ENCODE results near the gene TBC1D24.
"Not testable (repeated sequence)": the region's sequence is repeated elsewhere in the genome, so short reads cannot be mapped to it uniquely, and the experiment has no call there.

Gene TBC1D24

GRCh38 chr16:2429034-2429770 is 45.7 kb upstream of the TBC1D24 start, which contains the start of gene CCNF:
Gene CCNF, plus strand, starts transcription at chr16:2429447. Its CDS starts 35 bp downstream, at chr16:2429482.
- DNase-seq (ENCODE audit: insufficient read length, low spot score): peak; percentile 98
- FAIRE-seq: no peak
- no peak for TF ChIP-seq CTCF (IDR thresholded peaks at IDR 0.05; ENCODE audit: insufficient read depth, missing control alignments)

- FAIRE-seq (no peak), DNase-seq (ENCODE audit: insufficient read length, low spot score) (no peak)
- peak; percentile 43 for TF ChIP-seq CTCF (IDR thresholded peaks at IDR 0.05; ENCODE audit: insufficient read depth, missing control alignments)
Observed at GRCh38 chr16:2429771-2430663, 44.9 kb upstream of the TBC1D24 start.

GRCh38 chr16:2432286-2432685 is 42.6 kb upstream of the TBC1D24 start:
- DNase-seq (ENCODE audit: insufficient read length, low spot score): no peak
- no peak for FAIRE-seq
- TF ChIP-seq CTCF (IDR thresholded peaks at IDR 0.05; ENCODE audit: insufficient read depth, missing control alignments): no peak

- no peak for FAIRE-seq
- DNase-seq (ENCODE audit: insufficient read length, low spot score): no peak
- TF ChIP-seq CTCF (IDR thresholded peaks at IDR 0.05; ENCODE audit: insufficient read depth, missing control alignments): no peak
Observed at GRCh38 chr16:2432801-2433505, 42.0 kb upstream of the TBC1D24 start.

GRCh38 chr16:2435236-2435635 is 39.7 kb upstream of the TBC1D24 start:
- not testable (repeated sequence) for DNase-seq (ENCODE audit: insufficient read length, low spot score); FAIRE-seq

GRCh38 chr16:2436110-2436509 is 38.8 kb upstream of the TBC1D24 start:
- TF ChIP-seq CTCF (IDR thresholded peaks at IDR 0.05; ENCODE audit: insufficient read depth, missing control alignments): no peak
- no peak for FAIRE-seq
- no peak for DNase-seq (ENCODE audit: insufficient read length, low spot score)

GRCh38 chr16:2437032-2437790 is 37.7 kb upstream of the TBC1D24 start:
- no peak for FAIRE-seq
- DNase-seq (ENCODE audit: insufficient read length, low spot score): no peak

More at GRCh38 chr16:2437032-2437790, 37.7 kb upstream of the TBC1D24 start:
- no peak for TF ChIP-seq CTCF (IDR thresholded peaks at IDR 0.05; ENCODE audit: insufficient read depth, missing control alignments)

Measured in D721Med (cell line).